GM12801 (cell line): ENCODE data around the gene TOR1B.

Experiments
- CTCF ChIP-seq: IDR thresholded peaks from one replicate; pipeline ENCODE4 v1.5.1; 2011; ENCODE audit warnings: control low read depth; ENCODE audit not compliant: insufficient read length; ENCODE audit errors: extremely low read depth

The TOR1B gene

GRCh38 chr9:129814432-129815223, 11.6 kb downstream of the TOR1B start:
- TF ChIP-seq CTCF = no peak

- no peak for TF ChIP-seq CTCF
Measured at GRCh38 chr9:129815278-129815677, 12.3 kb downstream of the TOR1B start.

- TF ChIP-seq CTCF = no peak
Measured at GRCh38 chr9:129816501-129817435, 13.8 kb downstream of the TOR1B start.

GRCh38 chr9:129822898-129823541, 20.0 kb downstream of the TOR1B start:
- no peak for TF ChIP-seq CTCF

GRCh38 chr9:129823542-129823934, 20.6 kb downstream of the TOR1B start:
- no peak for TF ChIP-seq CTCF

- TF ChIP-seq CTCF = no peak
Measured at GRCh38 chr9:129823935-129824601, 21.1 kb downstream of the TOR1B start, which contains the start of gene TOR1A. Gene TOR1A (minus strand): TSS chr9:129824136. CDS start chr9:129824085, 51 bp downstream.
